H1 (cell line): ENCODE results near the gene ARPC2. TPM values are rescaled to one million over a fixed set of nuclear protein-coding genes. Genes with fewer than 3 reads are reported as not detected.

Source experiments
- POU5F1 ChIP-seq: IDR thresholded peaks from 2 replicates; pipeline ENCODE4 v1.6.1; 2011; ENCODE audit warnings: low read depth, mild to moderate bottlenecking, low read length, moderate library complexity
- SIN3A ChIP-seq, 2 experiments: IDR thresholded peaks in 1 of 2; conservative IDR thresholded peaks in 1 of 2; 2 replicates each; pipeline ENCODE4 v1.6.1; 2011 to 2012; ENCODE audit warnings: low read length in 2 of 2, improper control_type of control experiment in 1 of 2, low read depth in 1 of 2, mild to moderate bottlenecking in 1 of 2
- polyA plus RNA-seq, 7 experiments: library from polyadenylated mRNA; depleted of rRNA in 3 of 7; stranded (reverse) in 5 of 7; unstranded in 2 of 7; fragments of >200 nt in 5 of 7; fragments of 200-250 nt in 2 of 7; gene quantifications; 1 replicate in 5 of 7; 2 replicates in 1 of 7; 4 replicates in 1 of 7; pipeline versions ENCODE4 v1.2.1 to v1.2.3, GENCODE V29; 2011 to 2013; ENCODE audit warnings: missing spikeins in 2 of 7, mixed read lengths in 2 of 7
- total RNA-seq: library from RNA; stranded (reverse); fragmentation: NEBNext Ultra II Directional; extraction: Animal tissue kit (Norgen Biotek cat#: 25700); gene quantifications from 2 replicates; pipeline ENCODE4 v1.2.1, GENCODE V29; 2021

Gene ARPC2
- total and polyA plus RNA-seq, 2 of the 8 experiments (the other 6 are each of a cell fraction or from before 2014, with no cell fraction given) = 174 to 195 TPM

GRCh38 chr2:218269900-218270720 is 53.1 kb downstream of the ARPC2 start, which contains the start of the genes AAMP and PNKD (continued):
- TF ChIP-seq SIN3A (conservative IDR thresholded peaks at IDR 0.05 in 1 of 2, IDR thresholded peaks at IDR 0.05 in 1 of 2; ENCODE audit: low read depth in 1 of 2, low read length in 2 of 2) (peak; percentile 16 to 78; a peak in 2 of 4 replicates), POU5F1 (no peak)
- TF ChIP-seq, all 59 proteins: peak for 22
